HEK293 (cell line): ENCODE data around the gene PTPRN2.

Experiments used
- TF ChIP-seq, protein P1 (sequence below): fragments of 450-650 bp; formaldehyde crosslinking; IDR thresholded peaks from 2 replicates; pipeline ENCODE4 v1.5.1; 2016; ENCODE audit warnings: missing biosample characterization, missing genetic modification characterization
- TF ChIP-seq, protein P2 (sequence below): fragments of 450-650 bp; formaldehyde crosslinking; IDR thresholded peaks from 2 replicates; pipeline ENCODE4 v1.5.1; 2016; ENCODE audit warnings: missing biosample characterization, missing genetic modification characterization

DNA sequence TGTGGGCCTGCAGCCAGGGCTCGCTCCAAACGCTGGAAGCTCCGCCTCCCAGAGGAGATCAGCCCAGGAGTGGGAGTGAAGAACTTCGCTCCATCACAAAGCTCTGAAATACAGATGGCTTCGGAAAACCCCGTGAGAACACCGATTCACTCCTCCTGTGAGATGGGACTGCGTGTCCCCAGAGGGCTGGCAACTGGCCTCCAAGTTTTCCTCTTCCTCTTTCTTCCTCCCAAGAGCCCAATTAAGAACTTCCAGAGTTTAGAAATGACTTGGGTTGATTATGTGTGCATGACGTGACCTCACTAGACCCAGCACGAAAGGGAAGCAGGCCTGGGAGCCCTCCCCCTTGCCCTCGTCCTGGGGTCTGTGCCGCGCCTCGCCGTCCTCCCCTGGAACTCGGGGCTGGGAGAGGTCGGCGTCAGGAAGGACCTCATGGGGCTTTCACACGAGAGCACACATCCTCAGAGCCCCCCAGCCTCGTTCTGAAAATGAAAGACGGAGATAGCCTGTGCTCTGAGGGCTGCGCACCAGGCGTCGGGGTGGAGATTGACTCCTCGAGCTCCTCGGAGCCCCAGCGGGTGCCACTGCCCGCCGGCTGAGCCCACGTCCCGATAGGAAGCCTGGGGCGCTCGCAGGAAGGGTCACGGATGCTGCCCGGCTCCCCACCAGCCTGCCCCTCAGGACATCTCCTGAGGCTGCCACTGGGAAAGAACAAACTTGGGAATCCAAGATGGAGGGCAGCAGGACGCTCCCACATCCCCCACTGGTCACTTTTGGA, 37.8 kb downstream of the PTPRN2 start:
- TF ChIP-seq, protein P1, sequence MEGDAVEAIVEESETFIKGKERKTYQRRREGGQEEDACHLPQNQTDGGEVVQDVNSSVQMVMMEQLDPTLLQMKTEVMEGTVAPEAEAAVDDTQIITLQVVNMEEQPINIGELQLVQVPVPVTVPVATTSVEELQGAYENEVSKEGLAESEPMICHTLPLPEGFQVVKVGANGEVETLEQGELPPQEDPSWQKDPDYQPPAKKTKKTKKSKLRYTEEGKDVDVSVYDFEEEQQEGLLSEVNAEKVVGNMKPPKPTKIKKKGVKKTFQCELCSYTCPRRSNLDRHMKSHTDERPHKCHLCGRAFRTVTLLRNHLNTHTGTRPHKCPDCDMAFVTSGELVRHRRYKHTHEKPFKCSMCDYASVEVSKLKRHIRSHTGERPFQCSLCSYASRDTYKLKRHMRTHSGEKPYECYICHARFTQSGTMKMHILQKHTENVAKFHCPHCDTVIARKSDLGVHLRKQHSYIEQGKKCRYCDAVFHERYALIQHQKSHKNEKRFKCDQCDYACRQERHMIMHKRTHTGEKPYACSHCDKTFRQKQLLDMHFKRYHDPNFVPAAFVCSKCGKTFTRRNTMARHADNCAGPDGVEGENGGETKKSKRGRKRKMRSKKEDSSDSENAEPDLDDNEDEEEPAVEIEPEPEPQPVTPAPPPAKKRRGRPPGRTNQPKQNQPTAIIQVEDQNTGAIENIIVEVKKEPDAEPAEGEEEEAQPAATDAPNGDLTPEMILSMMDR (tag by site-specific recombination): no peak
- TF ChIP-seq, protein P2, sequence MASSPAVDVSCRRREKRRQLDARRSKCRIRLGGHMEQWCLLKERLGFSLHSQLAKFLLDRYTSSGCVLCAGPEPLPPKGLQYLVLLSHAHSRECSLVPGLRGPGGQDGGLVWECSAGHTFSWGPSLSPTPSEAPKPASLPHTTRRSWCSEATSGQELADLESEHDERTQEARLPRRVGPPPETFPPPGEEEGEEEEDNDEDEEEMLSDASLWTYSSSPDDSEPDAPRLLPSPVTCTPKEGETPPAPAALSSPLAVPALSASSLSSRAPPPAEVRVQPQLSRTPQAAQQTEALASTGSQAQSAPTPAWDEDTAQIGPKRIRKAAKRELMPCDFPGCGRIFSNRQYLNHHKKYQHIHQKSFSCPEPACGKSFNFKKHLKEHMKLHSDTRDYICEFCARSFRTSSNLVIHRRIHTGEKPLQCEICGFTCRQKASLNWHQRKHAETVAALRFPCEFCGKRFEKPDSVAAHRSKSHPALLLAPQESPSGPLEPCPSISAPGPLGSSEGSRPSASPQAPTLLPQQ: no peak
